NCI-H146 (cell line): ENCODE results near the gene OR10K1.
"Not testable (repeated sequence)": the region's sequence is repeated elsewhere in the genome, so short reads cannot be mapped to it uniquely, and the experiment has no call there.

Experiments
- DNase-seq: peaks from one replicate; lab custom pipeline; 2025; lab: John Stamatoyannopoulos, UW

OR10K1 gene, protein sequence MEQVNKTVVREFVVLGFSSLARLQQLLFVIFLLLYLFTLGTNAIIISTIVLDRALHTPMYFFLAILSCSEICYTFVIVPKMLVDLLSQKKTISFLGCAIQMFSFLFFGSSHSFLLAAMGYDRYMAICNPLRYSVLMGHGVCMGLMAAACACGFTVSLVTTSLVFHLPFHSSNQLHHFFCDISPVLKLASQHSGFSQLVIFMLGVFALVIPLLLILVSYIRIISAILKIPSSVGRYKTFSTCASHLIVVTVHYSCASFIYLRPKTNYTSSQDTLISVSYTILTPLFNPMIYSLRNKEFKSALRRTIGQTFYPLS

GRCh38 chr1:158461534-158461933 lies at the start of gene OR10K1:
OR10K1 (plus strand) TSS chr1:158461834; CDS start chr1:158465562, 3,728 bp downstream.
- no peak for DNase-seq

- no peak for DNase-seq
These were observed 46.8 kb upstream of the OR10K1 start for GRCh38 chr1:158414651-158415345.

DNA sequence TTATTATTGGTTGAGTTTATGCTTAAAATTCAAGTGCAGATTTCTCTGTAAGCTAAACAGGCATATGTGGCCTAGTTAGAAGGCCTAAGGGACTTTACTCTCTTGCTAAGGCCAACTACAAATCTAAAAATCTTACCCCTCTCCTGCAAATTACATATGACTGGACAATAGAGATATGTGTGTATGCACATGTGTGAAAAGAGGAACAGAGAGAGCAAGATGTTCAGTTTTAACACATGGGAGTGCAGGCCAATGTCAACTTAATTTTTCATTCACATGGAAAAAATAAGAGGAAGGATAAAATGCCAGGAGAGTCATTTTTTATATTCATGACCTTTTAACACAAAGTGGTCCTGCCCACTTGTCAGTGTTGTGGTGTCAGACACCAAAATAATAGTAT lies 44.0 kb upstream of the OR10K1 start:
- DNase-seq, result no peak

GRCh38 chr1:158422212-158422611 lies 39.4 kb upstream of the OR10K1 start:
- DNase-seq, result no peak

- DNase-seq, result no peak
These were observed 36.6 kb upstream of the OR10K1 start for GRCh38 chr1:158425027-158425426.

DNA sequence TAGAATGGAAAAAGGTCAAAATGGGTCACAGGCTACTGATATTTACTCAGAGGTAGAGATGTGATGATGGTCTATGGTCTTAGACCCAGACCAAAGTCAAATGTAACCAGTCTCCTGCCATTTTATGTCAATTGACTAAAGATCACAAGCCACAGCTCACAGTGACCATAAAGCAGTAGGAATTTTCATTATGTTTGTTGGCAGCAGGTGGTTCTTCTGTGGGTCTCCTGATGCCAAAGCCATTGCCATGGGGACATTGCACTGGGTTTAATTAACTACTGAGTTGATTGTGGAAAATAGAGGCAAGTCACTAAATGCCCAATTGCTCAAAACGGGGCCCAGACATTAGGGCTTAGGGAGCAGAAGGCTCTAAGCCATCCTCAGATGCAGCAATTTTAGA lies 35.5 kb upstream of the OR10K1 start, which contains the start of gene OR10K2:
TSS of gene OR10K2 (minus strand) at position 101 of the 400 bp plus-strand sequence. CDS start 5,371 bp downstream, outside the sequence.
- DNase-seq, result no peak

- not testable (repeated sequence) for DNase-seq
These were observed 31.5 kb upstream of the OR10K1 start for GRCh38 chr1:158430163-158430562.

DNA sequence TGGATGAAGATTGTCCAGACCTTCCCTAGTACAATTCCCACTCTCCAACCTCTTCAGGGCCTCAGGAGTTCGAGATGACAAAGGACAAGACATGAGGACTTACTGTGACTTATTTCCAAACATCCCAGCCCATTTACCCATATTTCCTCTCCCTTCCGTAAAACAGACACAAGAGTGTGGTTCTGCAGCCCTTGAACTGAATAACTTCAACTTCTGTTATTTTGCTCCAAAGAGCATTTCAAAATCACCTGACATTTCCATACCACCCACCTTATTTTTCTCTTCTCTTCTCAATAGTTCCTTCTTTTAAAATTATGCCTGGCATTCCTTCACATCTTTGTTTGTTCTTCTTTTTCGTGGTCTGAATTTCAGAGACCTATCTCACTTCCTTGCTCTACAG lies 26.9 kb upstream of the OR10K1 start:
- no peak for DNase-seq

GRCh38 chr1:158445376-158445775 lies 16.3 kb upstream of the OR10K1 start:
- DNase-seq, result no peak

GRCh38 chr1:158454537-158454936 lies 7.1 kb upstream of the OR10K1 start:
- DNase-seq, result no peak

GRCh38 chr1:158457246-158457645 lies 4.4 kb upstream of the OR10K1 start:
- no peak for DNase-seq

DNA sequence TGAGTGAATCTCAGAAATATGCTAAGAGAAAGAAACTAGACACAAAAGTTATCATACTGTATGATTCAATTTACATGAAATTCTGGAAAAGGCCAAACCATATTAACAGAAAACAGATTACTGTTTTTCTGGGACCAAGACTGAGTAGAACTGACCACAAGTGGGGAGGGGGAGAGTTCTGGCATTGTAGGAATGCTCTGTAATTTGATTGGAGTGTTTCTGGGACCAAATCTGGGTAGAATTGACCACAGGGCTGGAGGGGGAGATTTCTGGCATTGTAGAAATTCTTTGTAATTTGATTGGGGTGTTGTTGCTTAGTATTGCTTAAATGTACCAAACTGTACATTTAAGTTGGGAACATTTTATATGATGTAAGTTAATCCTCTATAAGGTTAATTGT lies 3.4 kb upstream of the OR10K1 start:
- no peak for DNase-seq

DNA sequence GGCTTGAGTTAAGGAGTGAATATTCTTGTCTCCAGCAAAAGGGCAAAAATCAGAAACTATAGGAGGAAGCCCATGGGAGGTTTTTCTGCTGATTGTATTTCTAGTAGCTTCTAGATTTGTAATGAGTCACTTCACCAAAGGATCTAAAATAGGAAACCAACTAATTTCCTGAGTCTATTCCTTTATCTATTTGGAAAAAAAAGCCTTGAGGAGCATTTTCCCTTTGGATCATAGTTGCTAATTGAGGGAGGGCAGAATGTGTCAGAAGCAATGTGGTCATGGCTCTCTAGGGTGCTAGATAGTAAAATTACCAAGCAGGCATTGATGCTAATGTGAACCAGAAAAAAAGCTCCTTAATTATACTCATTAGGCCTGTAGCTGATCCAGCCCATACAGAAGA lies 10.3 kb downstream of the OR10K1 start, which contains the start of gene OR10R2:
TSS of gene OR10R2 (plus strand) at position 301 of the 400 bp plus-strand sequence. CDS start 106 bp downstream, outside the sequence.
- no peak for DNase-seq

DNA sequence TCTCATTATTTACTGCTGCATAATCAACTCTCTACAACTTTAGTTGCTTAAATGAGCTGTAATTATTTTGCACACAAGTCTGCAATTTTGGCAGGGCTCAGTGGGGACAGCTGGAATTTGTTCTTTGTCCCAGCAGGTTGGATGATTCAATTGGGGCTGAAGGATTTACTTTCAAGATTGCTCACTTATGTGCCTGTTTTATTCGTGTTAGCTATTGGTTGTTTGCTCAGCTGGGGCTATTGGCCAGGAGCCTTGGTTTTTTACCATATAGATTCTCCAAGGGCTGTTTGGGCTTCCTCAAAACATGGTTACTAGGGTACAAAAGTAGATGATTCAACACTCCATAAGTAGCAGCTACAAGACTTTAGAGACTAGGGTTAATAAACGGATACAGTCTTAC lies 23.8 kb downstream of the OR10K1 start:
- DNase-seq, result no peak

- no peak for DNase-seq
These were observed 29.7 kb downstream of the OR10K1 start for GRCh38 chr1:158491316-158491715.

GRCh38 chr1:158493054-158493453 lies 31.4 kb downstream of the OR10K1 start:
- DNase-seq, result no peak

DNA sequence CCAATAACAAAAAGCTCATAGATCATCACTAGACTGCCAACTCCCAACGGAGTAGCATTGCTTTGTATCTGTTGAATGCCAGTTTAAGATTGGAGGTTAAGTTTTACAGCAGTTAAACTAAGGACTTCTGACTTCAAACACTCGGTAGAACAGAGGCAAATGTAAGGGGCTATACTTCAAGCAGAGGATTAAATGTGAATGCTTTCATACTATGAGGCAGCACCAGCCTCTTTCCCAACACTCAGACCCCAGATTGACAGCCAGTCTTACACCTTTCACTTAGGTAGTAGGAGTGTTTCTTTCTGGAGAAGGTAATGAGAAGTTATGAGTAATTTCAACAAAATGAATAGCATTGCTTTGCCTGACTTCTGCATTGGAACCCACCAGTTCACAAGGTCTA lies 33.2 kb downstream of the OR10K1 start:
- DNase-seq, result no peak

GRCh38 chr1:158496374-158496773 lies 34.7 kb downstream of the OR10K1 start:
- no peak for DNase-seq

GRCh38 chr1:158506369-158506987 lies 44.8 kb downstream of the OR10K1 start:
- no peak for DNase-seq

DNA sequence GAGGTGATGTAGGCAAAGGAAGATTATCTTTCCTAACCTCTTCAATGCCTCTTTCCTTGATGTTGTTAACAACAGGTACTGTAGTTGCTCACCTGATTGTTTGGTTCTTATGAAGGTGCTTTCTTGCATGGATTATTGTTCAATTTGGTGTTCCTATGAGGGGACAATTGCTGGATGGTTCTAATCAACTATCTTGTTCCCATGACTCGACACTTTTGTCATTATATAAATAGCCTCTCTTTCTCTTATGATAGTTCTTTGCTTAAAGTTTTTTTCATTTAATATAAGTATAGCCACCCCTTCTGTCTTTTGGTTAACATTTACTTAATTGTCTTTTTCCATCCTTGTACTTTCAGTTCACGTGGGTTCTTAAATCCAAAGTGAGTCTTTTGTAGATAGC lies 45.9 kb downstream of the OR10K1 start:
- no peak for DNase-seq

GRCh38 chr1:158509471-158510156 lies 48.0 kb downstream of the OR10K1 start:
- DNase-seq, result no peak

- no peak for DNase-seq
These were observed 55.3 kb downstream of the OR10K1 start for GRCh38 chr1:158516966-158517365.
